Measurements from ENCODE around the gene COX8A.

Gene COX8A

DNA sequence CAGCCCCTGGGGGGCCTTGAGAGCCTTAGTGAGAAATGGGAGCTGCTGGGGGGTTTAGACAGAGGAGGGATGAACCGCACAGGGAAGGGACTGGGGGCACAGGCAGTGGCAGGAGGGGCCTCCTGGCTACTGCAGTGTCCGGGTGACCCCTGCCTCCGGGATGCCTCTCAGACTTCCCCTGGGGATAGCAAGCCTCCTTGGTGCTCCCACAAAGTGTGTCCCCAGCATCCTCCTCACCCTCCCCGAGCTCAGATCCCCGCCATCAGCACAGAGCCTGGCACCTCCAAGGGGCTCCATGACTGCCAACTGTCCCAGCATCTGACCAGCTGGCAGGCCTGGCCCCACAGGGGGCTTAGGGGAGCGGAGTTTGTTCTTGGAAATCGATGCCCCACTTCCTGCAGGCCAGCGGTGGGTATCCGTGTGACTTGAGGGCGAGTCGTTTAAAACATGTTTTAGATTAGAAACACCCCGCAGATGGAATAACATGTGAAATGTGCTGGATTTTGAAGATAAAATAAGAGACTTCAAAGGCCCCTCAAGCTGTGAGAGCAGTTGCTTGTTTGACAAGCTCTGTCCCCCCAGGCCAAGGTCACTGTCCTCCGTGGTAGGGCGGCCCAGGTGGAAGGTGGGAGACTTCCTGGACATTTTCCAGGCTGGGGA lies 47.8 kb downstream of the COX8A start:
- DNase-seq, result no peak

GRCh38 chr11:64023712-64024710 lies 49.6 kb downstream of the COX8A start:
- DNase-seq, result no peak

- no peak for DNase-seq
These were observed 50.8 kb downstream of the COX8A start for GRCh38 chr11:64025205-64025604.

Measured in NCI-H774 (cell line).